GM08714 (cell line): ENCODE results near the gene GBP5.
"Not testable (repeated sequence)": the region's sequence is repeated elsewhere in the genome, so short reads cannot be mapped to it uniquely, and the experiment has no call there.

ENCODE experiments used
- H3K4me3 ChIP-seq: fragments of 200-500 bp; sonication (Bioruptor generic); 2 replicates; pipeline ENCODE4 v1.5.1; 2014; ENCODE audit warnings: mild to moderate bottlenecking, low read length, inconsistent platforms
- ZNF274 ChIP-seq: IDR thresholded peaks from 2 replicates; pipeline ENCODE4 v1.6.1; 2012; ENCODE audit warnings: mild to moderate bottlenecking, low read depth, low read length

Gene GBP5

GRCh38 chr1:89272269-89273041, at the start of gene GBP5:
GBP5 (minus strand) TSS chr1:89272860; CDS start chr1:89269555, 3,305 bp downstream.
- H3K4me3 ChIP-seq = peak within 1 kb of the TSS; percentile 69

- H3K4me3 ChIP-seq = no peak overlapping the region
- no peak for TF ChIP-seq ZNF274
These were observed 49.7 kb upstream of the GBP5 start for GRCh38 chr1:89322402-89322801.

- H3K4me3 ChIP-seq = no peak overlapping the region
- no peak for TF ChIP-seq ZNF274
These were observed 39.9 kb upstream of the GBP5 start for GRCh38 chr1:89312572-89312971.

GRCh38 chr1:89311757-89312156, 39.1 kb upstream of the GBP5 start:
- TF ChIP-seq ZNF274 = no peak
- H3K4me3 ChIP-seq = no peak overlapping the region

- no peak overlapping the region for H3K4me3 ChIP-seq
- TF ChIP-seq ZNF274 = no peak
These were observed 38.3 kb upstream of the GBP5 start for GRCh38 chr1:89310976-89311375.

GRCh38 chr1:89310505-89310904, 37.8 kb upstream of the GBP5 start:
- no peak for TF ChIP-seq ZNF274
- H3K4me3 ChIP-seq = no peak overlapping the region

- no peak for TF ChIP-seq ZNF274
- no peak overlapping the region for H3K4me3 ChIP-seq
These were observed 37.2 kb upstream of the GBP5 start for GRCh38 chr1:89309828-89310227.

GRCh38 chr1:89306273-89306672, 33.6 kb upstream of the GBP5 start:
- H3K4me3 ChIP-seq = no peak overlapping the region
- no peak for TF ChIP-seq ZNF274

- no peak overlapping the region for H3K4me3 ChIP-seq
- no peak for TF ChIP-seq ZNF274
These were observed 32.8 kb upstream of the GBP5 start for GRCh38 chr1:89305493-89305892.

- H3K4me3 ChIP-seq = no peak overlapping the region
- no peak for TF ChIP-seq ZNF274
These were observed 32.0 kb upstream of the GBP5 start for GRCh38 chr1:89304572-89305230.

- TF ChIP-seq ZNF274 = no peak
- no peak overlapping the region for H3K4me3 ChIP-seq
These were observed 30.2 kb upstream of the GBP5 start for GRCh38 chr1:89302697-89303332.

GRCh38 chr1:89299739-89300463, 27.2 kb upstream of the GBP5 start:
- not testable (repeated sequence) for H3K4me3 ChIP-seq

GRCh38 chr1:89298461-89298860, 25.8 kb upstream of the GBP5 start:
- no peak overlapping the region for H3K4me3 ChIP-seq
- TF ChIP-seq ZNF274 = no peak

- no peak for TF ChIP-seq ZNF274
- H3K4me3 ChIP-seq = no peak overlapping the region
These were observed 22.5 kb upstream of the GBP5 start for GRCh38 chr1:89295187-89295586.
